Ramos (cell line): Measurements from ENCODE around the gene CHD5.

Experiments used
- in situ Hi-C: fragments of 300-500 bp; cut with MboI; formaldehyde crosslinking; loops from one replicate; pipeline ENCODE4 v1.14.3; 2022; ENCODE audit warnings: low sequenced_read_pairs; ENCODE audit not compliant: unreplicated experiment

The CHD5 gene

DNA sequence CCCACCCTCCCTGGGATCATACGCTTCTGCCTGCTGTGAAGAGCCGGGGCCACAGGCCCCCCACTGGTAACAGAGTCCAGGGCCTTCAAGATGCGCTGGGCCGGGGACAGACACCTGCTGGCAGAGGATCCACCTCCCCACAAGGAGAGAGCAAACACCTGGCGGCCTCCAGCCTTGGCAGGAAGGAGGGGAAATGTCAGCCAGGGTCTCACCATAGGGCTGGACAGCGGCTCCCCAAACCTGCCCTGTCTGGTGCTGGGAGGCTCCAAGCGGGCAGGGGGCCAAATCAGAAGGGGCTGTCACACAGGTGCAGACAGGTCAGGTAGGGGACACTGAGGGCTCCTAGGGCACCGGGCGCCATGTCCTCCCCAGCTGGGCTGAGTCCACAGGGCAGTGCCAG, 75.5 kb downstream of the CHD5 start:
- in situ Hi-C loops: no loop called here

DNA sequence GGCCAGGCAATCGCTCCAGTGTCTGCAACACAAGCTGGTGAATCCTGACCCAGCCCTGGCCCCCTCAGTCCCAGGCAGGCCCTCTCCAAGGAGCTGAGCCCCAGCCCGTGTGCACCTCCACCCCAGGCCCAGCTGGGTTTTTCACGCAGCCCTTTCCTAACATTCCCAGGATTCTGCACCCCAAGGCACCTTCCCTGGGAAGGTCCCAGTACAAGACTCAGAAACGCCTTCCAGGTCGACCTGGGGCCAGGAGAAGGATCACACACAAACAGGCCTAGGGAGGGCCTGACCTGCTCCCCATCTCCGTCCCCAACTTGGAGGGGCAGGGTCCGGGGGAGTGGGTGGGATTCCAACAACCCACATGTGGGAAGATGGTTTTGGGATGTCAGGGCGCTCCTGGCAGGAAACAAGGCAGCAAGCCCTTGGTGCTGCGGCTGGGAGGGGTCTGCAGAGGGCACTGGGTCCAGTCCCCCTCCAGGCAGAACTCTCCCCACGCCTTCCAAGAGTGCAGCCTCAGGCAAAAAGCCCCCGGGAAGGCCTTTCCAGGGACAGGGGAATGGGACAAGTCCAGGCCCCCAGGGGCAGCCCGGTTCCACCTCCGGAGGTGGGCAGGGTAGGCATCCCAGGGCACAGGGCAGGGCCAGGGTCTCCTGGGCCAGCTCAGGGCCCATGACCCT, 76.1 kb downstream of the CHD5 start:
- in situ Hi-C loops: no loop called here

DNA sequence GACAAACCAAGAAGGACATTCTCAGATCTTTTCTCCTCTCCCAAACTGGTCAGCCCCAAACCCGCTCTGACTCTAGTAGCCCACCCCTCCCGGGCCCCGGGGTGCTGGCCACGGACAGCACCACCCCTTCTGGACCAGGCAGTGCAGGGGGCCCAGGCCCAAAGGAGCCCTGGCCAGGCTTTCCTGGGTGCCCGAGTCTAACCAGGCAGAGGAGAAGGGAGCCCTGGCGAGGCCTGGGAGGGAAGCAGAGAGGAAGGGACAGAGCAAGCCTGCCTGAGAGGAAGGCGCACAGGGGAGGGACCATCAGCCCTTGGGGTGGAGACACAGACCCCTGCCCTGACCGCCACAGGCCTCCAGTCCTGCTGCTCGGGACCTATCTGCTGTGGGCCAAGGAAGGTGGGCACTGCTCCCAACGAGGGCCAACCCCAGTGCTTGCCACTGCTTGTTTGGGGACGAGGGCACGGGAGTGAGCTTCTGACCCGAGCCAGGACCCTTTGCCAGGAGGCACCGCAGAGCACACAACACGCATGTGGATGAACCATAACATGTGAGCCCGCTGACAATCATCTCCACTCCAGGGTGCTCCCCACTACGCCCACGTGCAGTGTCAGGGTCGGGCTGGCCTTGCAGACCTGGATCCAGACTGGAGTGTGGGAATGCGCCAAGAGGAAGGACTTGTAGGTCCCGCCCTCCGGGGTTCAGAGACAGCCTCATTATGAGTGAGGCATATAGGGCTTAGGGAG, 76.8 kb downstream of the CHD5 start:
- in situ Hi-C loops: no loop called here

DNA sequence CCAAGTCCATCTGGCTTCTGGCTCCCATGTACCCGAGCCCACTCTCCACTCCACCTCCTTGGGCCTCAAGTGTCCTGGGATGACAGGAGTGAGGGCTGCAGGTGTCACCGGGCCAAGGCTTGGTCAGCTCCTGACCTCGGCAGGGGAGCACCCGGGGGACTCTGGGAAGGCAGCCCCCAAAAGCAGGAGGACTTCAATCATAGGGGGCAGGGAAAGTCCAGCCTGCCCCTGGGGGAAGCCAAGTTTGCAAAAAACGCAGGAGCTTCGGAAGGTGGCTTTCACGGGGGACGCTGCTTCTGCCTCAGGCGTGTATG, 77.6 kb downstream of the CHD5 start:
- in situ Hi-C loops: no loop called here

DNA sequence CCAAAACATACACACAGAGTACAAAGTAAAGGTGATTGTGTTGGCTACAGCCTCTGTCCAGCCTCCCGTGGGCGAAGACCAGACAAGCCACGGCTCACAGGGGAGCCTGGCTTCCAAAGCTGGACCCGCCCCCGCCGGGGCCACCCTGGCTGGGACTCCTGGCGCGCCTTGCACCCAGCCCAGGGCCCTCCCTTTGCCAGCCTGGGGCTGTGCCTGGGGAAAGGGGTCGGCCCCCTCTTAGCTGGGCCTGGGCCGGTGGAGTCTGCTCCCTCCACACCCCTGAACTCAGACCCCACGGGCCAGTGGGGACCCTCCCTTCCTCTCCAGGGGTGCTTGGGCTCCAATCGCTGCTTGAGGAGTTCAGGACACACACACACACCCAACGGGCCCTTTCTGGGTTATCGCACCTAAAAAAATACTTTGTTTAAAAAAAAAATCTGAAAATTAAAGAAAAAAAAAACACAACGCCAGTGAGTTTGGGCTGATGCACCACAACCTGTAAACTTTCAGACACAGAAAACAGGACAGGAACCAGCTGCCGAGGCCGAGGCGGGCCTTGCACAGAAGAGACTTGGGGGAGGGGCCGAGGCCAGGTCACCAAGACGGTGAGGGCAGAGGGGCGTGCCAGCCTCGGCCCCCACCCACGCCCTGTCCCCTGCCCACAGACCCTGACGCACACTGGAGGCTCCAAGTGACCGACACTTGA, 78.1 kb downstream of the CHD5 start:
- in situ Hi-C loops: no loop called here

DNA sequence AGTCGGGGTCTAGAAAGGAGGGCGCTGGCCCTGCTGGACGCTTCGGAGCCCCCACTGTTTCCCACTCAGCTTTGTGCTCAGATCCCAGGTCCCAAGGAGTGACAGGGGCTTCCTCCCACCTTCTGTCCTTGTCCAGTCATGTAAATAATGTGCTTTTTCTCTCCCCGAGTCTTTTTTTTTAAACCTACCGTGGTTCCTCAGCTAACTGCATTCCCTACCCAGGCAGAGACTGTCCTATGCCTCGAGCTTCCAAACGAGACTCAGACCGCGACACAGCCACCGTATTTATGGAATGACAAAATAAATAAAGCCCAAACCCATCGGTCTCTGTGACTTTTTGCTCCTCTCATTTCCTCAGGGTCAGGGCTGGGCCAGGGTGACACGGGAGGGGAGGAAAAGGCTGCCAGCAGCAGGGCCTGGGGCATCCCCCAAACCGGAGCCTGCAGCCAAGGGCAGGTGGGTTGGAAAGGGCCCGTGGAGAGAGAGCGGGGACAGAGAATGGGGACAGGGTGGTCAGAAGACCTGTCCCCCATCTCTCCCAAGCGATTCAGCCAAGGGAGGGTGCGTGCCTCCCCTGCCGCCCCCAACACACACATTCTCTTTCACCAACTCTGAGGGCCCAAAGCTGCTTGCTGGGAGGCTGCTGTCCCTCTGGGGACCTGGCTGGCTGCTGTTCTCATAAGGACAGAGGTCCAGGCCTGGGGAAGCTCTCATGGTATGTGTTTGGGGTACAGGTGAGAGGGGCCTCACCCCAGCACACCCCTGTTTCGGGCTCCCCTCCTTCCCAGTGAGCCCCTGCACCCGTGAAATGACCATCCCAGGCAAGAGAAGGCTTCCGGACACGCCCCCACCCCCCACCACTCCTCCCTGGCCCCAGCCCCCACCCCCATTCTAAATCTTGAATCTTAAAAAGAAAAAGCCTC, 79.0 kb downstream of the CHD5 start:
- in situ Hi-C loops: no loop called here

DNA sequence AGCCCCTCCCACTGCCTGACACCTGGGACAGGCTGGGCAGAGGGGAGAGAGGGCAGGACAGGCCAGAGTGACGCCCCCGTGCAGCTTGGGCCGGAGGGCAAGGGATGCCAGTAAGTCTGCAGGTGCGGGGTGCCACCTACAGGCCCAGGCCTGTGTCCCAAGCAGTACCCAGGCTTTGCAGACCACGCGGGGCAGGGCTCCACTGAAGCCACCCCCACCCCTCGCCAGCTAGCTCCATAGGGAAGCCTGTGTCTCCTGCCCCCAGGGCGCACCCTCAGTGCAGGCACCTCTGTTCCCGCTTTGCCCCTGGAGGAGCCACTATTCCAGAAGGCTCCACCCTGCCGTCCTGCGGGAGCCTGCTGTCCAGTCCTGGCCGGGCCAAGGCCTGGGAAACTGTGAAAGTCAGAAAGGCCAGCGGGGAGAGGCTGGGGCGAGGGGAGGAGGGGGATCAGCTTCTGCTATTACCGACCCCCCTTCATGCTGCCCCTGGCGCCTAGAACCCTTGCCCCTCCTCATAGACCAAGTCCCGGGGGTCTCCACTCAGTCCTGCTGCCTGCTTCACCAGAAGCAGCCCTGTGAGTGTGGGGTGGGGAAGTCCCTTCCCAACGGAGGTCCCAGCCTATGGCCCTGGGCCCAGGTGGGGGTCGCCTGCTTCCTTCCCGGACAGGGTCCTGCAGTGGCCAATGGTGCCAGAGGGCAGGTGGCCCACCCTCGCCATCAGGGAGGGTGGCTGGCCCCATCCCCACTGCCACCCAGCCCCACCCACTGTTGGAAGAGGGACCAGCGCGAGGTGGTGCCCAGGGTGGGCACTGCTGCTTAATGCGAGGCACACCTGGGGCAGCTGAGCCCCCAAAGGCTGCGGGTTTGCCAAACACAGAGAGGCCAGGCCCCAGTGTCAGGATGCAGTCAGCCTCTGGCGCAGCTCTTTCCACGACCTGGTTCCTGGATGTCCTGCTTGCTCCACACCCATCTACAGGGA, 80.0 kb downstream of the CHD5 start:
- in situ Hi-C loops: no loop called here

DNA sequence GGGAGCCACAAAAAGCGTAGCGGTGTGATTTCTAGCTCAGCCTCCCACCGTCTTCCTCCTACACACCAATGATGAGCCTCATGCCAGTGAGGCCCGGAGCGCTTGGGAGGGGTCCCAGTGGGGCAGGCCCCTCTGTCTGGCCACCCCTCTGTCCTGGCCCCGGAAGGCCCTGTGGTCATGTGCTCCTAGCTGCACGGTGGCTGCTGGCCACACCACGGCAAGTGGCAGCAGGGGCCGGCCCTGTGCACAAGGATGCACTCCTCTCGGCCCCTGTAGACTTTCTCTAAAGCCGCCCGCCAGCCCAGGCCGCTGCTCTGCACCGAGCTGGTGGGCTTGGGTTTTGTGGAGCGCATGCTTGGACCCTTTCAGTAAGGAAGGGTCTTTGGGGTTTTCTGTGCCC, 80.8 kb downstream of the CHD5 start:
- in situ Hi-C loops: no loop called here

DNA sequence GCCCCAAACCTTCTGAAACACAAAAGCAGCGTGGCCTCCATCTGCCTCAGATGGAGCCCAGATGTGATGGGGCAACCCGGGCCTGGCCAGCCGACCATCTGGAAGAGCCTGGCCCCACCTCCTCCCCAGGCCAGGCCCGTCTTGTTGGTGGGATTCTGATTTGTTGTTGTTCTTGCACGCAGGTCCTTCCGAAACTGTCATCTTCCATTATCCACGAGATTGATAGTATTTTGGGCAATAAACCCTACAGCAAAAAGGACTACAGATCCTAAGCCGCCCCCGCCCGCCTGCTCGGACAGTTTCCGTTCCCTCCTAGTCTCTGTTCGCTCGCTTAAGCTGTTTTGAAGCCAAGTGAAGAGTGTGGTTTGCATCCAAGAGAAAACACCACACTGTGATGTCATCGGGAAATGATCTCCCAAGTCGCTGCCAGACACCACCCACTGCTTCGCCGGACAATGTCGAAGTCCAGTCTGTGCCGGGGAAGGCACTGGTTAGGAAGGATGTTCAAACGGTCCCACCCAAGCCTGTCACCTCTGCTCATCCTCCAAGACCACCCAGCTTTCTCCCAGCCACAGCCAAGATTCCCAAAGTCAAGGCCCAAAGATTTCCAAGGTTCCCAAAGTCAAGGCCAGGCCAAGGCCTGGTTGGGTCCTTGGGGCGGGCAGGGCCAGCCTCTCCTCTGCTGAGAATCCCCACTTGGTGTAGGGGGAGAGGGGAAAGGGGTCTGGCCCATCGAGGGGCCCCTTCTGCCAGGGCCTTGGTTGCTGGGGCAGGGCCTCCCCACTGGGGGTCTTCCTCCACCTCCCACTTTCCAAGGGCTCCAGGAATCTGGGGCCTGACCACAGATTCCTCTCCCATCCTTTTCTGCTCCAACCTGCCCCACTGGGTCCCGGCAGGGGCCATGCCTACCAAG, 81.6 kb downstream of the CHD5 start:
- in situ Hi-C loops: no loop called here

DNA sequence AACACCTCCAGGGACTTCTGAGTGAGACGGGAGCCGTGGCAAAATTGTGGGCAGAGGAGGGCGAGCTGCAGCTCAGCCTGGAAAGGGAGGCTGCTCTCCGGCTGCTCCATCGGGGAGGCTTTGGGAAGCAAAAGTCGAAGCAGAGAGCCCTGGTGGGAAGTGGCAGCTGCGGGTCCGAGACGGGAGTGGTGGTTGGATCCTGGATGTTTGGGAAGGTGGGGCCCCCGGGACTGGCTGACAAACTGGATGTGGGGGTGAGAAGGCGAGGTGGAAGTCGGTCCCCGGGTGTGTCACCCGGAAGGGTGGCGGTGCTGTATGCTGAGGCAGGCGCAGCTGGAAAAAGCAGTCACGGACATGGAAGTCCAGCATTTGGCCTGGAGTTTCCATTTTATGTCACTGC, 82.3 kb downstream of the CHD5 start:
- in situ Hi-C loops: no loop called here

DNA sequence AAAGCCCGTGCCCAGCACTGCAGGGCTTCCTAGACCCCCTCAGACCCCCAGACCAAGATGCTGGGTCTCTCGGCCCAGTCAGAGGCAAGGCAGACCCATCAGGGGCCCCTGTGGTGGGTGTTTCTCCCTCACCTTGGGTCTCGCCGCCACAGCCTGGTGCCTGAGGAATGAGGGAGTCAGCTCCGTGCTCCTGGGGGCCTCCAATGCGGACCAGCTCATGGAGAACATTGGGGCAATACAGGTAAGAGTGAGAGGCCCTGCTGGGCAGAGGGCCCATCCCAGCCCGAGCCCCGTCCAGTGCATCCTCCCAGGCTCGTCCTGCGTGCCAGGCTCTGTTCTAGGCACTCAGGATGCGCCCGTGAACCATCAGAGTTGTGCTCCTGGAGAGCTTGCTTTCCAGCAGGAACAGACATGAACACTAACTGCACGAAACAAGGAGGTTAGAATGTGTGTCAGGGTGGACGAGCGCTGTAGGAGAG, 83.0 kb downstream of the CHD5 start:
- in situ Hi-C loops: no loop called here

DNA sequence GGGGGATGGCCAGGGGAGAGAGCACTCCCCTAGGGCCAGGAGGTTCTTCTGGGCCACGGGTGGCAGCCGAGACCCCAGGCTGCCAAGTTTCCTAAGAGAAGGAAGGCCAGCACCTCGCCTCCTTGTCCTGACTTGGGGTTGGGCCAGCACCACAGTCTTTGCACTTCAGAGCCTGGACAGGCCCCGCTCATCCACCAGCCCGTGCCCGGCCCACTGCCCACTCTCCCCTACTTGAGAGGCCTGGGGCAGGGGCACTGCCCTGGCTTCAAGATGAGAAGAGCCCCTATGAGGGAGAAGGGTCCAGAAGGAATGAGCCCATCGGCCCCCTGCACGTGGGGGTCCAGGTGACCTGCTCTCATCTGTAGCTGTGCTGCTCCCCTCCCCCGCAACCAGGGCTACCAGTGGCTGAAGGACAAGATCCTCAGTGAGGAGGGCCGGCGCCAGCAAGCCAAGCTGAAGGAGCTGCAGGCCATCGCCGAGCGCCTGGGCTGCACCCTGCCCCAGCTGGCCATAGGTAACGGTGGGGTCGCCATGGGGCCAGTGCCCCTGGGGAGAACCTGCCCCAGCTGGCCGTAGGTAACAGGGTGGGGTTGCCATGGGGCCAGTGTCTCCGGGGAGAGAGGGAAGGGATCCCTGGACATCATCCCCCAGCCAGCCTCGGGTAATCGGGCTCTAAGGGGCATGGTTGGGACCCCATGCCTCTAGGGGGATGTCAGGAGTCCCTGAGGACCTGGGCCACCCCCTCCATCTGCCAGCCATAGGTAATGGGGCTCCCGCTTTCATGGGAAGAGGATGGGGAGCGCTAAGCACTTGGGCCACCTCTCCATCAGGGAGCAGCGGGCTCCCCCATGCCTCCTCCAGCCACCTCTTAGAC, 83.6 kb downstream of the CHD5 start:
- in situ Hi-C loops: no loop called here

DNA sequence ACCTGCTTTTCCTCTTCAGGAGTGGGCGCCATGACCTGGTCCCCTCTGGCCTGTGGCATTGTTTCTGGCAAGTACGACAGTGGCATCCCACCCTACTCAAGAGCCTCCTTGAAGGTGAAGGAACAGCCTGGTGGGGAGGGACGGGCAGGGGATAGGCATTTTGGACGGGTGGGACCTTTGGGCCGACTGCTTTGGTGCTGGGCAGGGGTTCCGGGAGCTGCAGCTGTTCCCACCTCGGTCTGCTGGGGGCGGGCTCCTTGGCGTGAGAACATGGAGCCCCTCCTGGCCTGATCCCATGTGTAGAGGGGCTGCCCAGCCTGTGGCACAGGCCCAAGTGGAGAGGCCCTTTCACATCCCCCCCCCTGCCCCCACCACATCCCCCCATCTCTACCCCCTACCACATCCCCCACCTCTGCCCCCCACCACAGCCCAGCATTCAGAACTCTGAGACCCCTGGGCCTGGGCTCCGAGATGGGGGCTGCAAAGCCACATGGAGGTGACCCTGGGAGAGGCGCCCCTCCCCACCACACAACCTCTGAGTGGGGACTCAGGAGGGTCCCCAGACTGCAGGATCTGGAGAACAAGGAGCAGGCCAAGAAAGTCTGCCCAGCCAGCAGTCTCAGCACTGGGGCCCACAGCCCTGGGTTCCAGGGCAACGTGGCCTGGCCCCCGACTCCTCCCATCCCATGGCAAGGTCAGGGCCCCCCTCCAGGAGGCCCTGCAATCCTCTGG, 84.4 kb downstream of the CHD5 start:
- in situ Hi-C loops: no loop called here

DNA sequence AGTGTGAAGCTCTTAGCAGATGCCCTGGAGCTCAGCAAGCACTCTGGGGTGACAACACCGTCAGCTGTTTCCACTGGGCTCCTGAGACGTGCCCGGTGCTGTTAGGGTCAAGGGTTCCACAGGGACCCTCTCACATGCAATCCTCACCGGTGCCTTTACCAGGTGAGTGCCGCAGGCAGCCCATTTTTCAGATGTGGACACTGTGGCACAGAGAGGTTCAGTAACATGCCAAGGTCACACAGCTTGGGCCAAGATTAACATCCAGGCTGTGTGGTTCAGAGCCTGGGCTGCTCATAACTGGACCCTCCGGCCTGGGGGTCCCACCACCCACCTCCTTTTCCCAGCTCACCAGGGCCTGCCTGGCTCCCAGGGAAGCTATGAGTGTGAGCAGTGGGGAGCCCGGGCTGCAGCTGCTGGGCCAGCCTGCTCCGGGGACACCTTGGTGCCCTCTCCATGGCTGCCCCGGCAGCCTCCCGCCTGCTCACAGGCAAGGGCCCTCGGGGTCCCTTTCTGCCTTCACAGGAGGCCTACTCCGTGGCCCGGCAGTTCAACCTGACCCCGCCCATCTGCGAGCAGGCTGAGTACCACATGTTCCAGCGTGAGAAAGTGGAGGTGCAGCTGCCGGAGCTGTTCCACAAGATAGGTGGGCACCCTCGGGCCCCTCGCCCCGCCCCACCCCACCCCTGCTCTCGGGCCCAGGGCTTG, 85.2 kb downstream of the CHD5 start:
- in situ Hi-C loops: no loop called here

DNA sequence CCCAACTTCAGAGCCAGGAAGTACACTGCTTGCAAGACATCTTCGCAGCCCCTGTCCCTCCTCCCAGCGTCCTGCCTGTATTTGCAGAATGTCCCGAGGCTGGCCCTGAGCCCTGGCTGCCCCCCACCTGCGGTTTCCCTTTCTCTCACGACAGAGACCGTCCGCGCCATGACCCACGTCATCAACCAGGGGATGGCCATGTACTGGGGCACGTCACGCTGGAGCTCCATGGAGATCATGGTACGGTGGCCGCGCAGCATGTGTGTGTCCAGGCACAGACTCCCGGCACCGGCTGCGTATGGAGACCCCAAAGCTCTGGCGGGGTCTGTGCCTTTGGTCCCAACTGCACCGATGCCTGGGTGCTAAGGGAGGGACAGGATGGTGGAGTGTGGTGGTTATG, 85.9 kb downstream of the CHD5 start:
- in situ Hi-C loops: no loop called here

DNA sequence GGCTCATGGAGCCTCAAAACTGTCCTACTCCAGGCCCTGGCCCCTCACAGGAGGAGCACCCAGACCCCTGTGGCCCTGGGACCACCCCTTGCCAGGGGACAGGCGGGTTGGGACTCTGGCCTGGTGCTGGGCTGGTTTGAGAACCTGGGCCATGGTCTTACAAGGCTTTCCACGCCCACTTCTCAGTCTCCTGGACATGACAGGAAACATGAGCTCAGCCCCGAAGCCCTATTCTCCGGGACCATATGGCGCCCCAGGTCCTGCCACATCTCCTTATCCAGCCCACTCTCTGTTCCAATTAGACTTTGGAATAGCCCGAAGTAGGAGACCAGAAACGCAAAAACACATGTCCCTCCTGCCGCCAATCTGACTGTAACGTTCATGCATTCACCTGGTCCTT, 86.5 kb downstream of the CHD5 start:
- in situ Hi-C loops: no loop called here
